GM21723 (cell line): ENCODE measurements around the gene SIGLEC5.
"Not testable (repeated sequence)": the region's sequence is repeated elsewhere in the genome, so short reads cannot be mapped to it uniquely, and the experiment has no call there.

ENCODE experiments used
- ATAC-seq: cut with Tn5 transposase; IDR thresholded peaks from one replicate; pipeline ENCODE4 v1.9.1; 2021; ENCODE audit warnings: mild to moderate bottlenecking, moderate library complexity; ENCODE audit not compliant: unreplicated experiment

The SIGLEC5 gene

GRCh38 chr19:51630315-51630714 lies at the start of gene SIGLEC5:
Gene SIGLEC5 (minus strand): TSS chr19:51630401. CDS start chr19:51630335, 66 bp downstream.
- ATAC-seq: not testable (repeated sequence)

- no peak for ATAC-seq
Observed at GRCh38 chr19:51676566-51677083, 46.4 kb upstream of the SIGLEC5 start.

- ATAC-seq: not testable (repeated sequence)
Observed at GRCh38 chr19:51675911-51676565, 45.8 kb upstream of the SIGLEC5 start.

- no peak for ATAC-seq
Observed at GRCh38 chr19:51668216-51668615, 38.0 kb upstream of the SIGLEC5 start.

- ATAC-seq: no peak
Observed at GRCh38 chr19:51664997-51665396, 34.8 kb upstream of the SIGLEC5 start.

- no peak for ATAC-seq
Observed at GRCh38 chr19:51664131-51664530, 33.9 kb upstream of the SIGLEC5 start.

- no peak for ATAC-seq
Observed at GRCh38 chr19:51663650-51664049, 33.4 kb upstream of the SIGLEC5 start.

- ATAC-seq: no peak
Observed at GRCh38 chr19:51660975-51661600, 30.9 kb upstream of the SIGLEC5 start.

- no peak for ATAC-seq
Observed at GRCh38 chr19:51654783-51655182, 24.6 kb upstream of the SIGLEC5 start.

GRCh38 chr19:51653162-51653561 lies 23.0 kb upstream of the SIGLEC5 start:
- ATAC-seq: no peak

GRCh38 chr19:51652266-51652665 lies 22.1 kb upstream of the SIGLEC5 start:
- no peak for ATAC-seq

GRCh38 chr19:51651216-51651846 lies 21.1 kb upstream of the SIGLEC5 start:
- ATAC-seq: no peak

- no peak for ATAC-seq
Observed at GRCh38 chr19:51647318-51647717, 17.1 kb upstream of the SIGLEC5 start.

GRCh38 chr19:51646730-51647129 lies 16.5 kb upstream of the SIGLEC5 start, which contains the start of gene SIGLEC14:
Gene SIGLEC14 (minus strand): TSS chr19:51646825. CDS start chr19:51646759, 66 bp downstream.
- ATAC-seq: not testable (repeated sequence)

GRCh38 chr19:51644636-51645271 lies 14.6 kb upstream of the SIGLEC5 start:
- no peak for ATAC-seq

- no peak for ATAC-seq
Observed at GRCh38 chr19:51641648-51642047, 11.4 kb upstream of the SIGLEC5 start.

- ATAC-seq: no peak
Observed at GRCh38 chr19:51640386-51640785, 10.2 kb upstream of the SIGLEC5 start.

- ATAC-seq: no peak
Observed at GRCh38 chr19:51639916-51640315, 9.7 kb upstream of the SIGLEC5 start.

GRCh38 chr19:51637362-51637978 lies 7.3 kb upstream of the SIGLEC5 start:
- ATAC-seq: no peak

- ATAC-seq: no peak
Observed at GRCh38 chr19:51632126-51632525, 1.9 kb upstream of the SIGLEC5 start.
